ENCODE measurements around the gene BCAT1. TPM values are rescaled to one million over a fixed set of nuclear protein-coding genes. Genes with fewer than 3 reads are reported as not detected.

Gene BCAT1, protein sequence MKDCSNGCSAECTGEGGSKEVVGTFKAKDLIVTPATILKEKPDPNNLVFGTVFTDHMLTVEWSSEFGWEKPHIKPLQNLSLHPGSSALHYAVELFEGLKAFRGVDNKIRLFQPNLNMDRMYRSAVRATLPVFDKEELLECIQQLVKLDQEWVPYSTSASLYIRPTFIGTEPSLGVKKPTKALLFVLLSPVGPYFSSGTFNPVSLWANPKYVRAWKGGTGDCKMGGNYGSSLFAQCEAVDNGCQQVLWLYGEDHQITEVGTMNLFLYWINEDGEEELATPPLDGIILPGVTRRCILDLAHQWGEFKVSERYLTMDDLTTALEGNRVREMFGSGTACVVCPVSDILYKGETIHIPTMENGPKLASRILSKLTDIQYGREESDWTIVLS
- total RNA-seq (2022; extraction: Qiagen RNA extraction) = 8.8 to 11.7 TPM (median 9.4 TPM) in 5 replicates

DNA sequence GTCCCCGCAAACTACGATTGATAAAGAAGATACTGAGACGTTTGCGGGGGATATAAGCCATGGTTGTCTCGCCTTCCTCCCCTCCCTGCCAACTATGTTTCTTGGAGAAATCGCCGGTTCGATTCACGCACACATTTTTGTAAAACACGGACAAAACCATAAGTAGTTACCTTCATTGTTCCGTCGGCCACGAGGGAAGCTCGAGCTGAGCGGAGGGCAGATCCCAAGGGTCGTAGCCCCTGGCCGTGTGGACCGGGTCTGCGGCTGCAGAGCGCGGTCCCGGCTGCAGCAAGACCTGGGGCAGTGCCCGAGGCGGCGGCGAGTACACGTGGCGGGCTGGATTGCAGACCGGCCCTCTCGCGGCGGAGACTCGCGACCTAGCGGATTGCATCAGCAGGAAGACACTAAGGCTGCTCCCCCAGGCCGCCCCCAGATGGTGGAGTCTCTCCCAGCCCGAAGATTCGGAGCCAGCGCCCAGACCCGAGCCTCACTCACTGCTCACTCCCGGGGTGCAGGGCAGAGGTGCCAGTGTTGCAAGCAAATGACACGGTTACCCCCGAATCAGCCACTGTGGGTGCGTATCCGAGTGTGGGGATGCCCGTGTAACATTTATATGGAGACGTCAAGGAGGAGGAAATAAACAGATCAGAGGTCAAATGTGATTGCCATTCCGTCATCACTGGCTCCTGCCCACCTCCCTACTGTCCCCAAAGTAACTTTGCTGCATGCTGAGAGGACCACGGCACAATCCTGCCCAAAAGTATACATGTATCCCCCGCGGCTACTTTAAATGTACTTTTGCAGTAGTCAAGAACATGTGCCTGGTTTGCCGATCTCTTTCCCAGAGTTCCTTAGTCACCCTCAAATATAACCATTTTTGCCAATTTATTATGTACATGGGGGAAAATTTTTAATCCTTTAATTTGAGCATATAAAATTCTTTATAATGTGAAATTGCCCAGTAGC, at the start of gene BCAT1:
TSS of gene BCAT1 (minus strand) at position 345 of the 966 bp plus-strand sequence. CDS start at position 176, 169 bp downstream.

Other genes starting within 250 kb of the BCAT1 start
- 0.13 to 0.91 TPM (median 0.18 TPM) in 5 replicates for gene DNAI7, start 246.1 kb upstream of the BCAT1 start, total RNA-seq (2022; extraction: Qiagen RNA extraction)
- 8.5 to 12.0 TPM (median 9.2 TPM) in 5 replicates for gene ETFRF1, start 246.1 kb upstream of the BCAT1 start, total RNA-seq (2022; extraction: Qiagen RNA extraction)

All from A549 treated with CORT108297 at 1 μM for 4 hours (cell line).